GM19240 (cell line): ENCODE data around the gene MRPS31.
"Not testable (repeated sequence)": the region's sequence is repeated elsewhere in the genome, so short reads cannot be mapped to it uniquely, and the experiment has no call there.

Source experiments
- DNase-seq: peaks from one replicate; pipeline ENCODE4 v3.0.0; 2011; ENCODE audit warnings: low spot score; ENCODE audit not compliant: insufficient read length

MRPS31 gene

GRCh38 chr13:40762849-40763248 is 8.1 kb downstream of the MRPS31 start:
- no peak for DNase-seq

GRCh38 chr13:40758811-40759210 is 12.2 kb downstream of the MRPS31 start:
- no peak for DNase-seq

GRCh38 chr13:40756042-40756441 is 14.9 kb downstream of the MRPS31 start:
- no peak for DNase-seq

GRCh38 chr13:40755082-40755700 is 15.8 kb downstream of the MRPS31 start:
- no peak for DNase-seq

- DNase-seq = no peak
Observed at GRCh38 chr13:40749327-40749726, 21.7 kb downstream of the MRPS31 start.

GRCh38 chr13:40735232-40735548 is 35.8 kb downstream of the MRPS31 start:
- DNase-seq = not testable (repeated sequence)

GRCh38 chr13:40734536-40735231 is 36.3 kb downstream of the MRPS31 start:
- not testable (repeated sequence) for DNase-seq

GRCh38 chr13:40732658-40733057 is 38.3 kb downstream of the MRPS31 start:
- DNase-seq = no peak

GRCh38 chr13:40728595-40728994 is 42.4 kb downstream of the MRPS31 start:
- no peak for DNase-seq

GRCh38 chr13:40714433-40714832 is 56.6 kb downstream of the MRPS31 start:
- DNase-seq = not testable (repeated sequence)

- no peak for DNase-seq
Observed at GRCh38 chr13:40706439-40706838, 64.6 kb downstream of the MRPS31 start.

- DNase-seq = no peak
Observed at GRCh38 chr13:40697711-40698110, 73.3 kb downstream of the MRPS31 start.

- DNase-seq = no peak
Observed at GRCh38 chr13:40694426-40694825, 76.6 kb downstream of the MRPS31 start.

- DNase-seq = no peak
Observed at GRCh38 chr13:40692946-40693345, 78.0 kb downstream of the MRPS31 start.

- DNase-seq = no peak
Observed at GRCh38 chr13:40688781-40689180, 82.2 kb downstream of the MRPS31 start.

- DNase-seq = no peak
Observed at GRCh38 chr13:40682449-40683240, 88.3 kb downstream of the MRPS31 start.

- DNase-seq = no peak
Observed at GRCh38 chr13:40681341-40682146, 89.4 kb downstream of the MRPS31 start.

GRCh38 chr13:40680659-40681323 is 90.2 kb downstream of the MRPS31 start:
- DNase-seq = no peak

GRCh38 chr13:40679480-40679985 is 91.5 kb downstream of the MRPS31 start:
- no peak for DNase-seq
